GM13976 (cell line): Measurements from ENCODE around the gene TMEM38A.

ENCODE experiments used
- DNase-seq: peaks from one replicate; pipeline ENCODE4 v3.0.0; 2012; ENCODE audit warnings: low spot score
- CTCF ChIP-seq: IDR thresholded peaks from 2 replicates; pipeline ENCODE4 v1.5.1; 2012; ENCODE audit warnings: borderline replicate concordance, mild to moderate bottlenecking; ENCODE audit not compliant: insufficient read depth; ENCODE audit errors: extremely low read depth, missing control alignments, control extremely low read depth
- in situ Hi-C: fragments of 300-500 bp; cut with MboI; formaldehyde crosslinking; loops from one replicate; pipeline ENCODE4 v1.12.0; 2022; ENCODE audit warnings: low sequenced_read_pairs, mixed read lengths, inconsistent platforms; ENCODE audit not compliant: unreplicated experiment

TMEM38A gene

GRCh38 chr19:16737911-16738310, 77.0 kb downstream of the TMEM38A start:
- in situ Hi-C loops: no loop called here
- no peak for DNase-seq
- no peak for TF ChIP-seq CTCF

GRCh38 chr19:16739546-16739945, 78.6 kb downstream of the TMEM38A start:
- TF ChIP-seq CTCF: no peak
- in situ Hi-C loops: no loop called here
- no peak for DNase-seq
